ENCODE measurements around the gene GPR15LG.

DNA sequence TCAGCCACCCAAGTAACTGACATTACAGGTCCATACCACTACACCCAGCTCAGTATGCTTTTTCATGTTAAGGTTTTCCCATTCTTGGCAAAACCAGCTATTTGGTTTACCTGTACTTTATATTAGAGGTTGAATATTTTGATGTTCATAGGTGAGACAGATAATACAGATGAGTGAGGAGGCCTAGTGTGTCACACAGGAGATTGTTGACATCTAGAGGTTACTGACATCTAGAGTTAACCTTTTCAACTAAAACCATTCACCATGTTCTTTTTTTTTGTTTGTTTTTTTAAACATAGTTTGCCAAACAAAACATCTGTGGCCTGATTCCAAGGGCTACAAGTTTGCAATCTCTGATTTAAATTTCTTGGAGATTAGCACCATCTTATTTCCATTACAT lies 26.3 kb upstream of the GPR15LG start:
- TF ChIP-seq CTCF (IDR thresholded peaks at IDR 0.05): no peak
- no peak for TF ChIP-seq POLR2A (IDR thresholded peaks at IDR 0.05)
